K562 (cell line): ENCODE results near the gene ANO7. TPM values are rescaled to one million over a fixed set of nuclear protein-coding genes. Genes with fewer than 3 reads are reported as not detected.

Experiments used
- ATAC-seq: fragments of 200-7000 bp; cut with Tn5 transposase; 3 replicates; pipeline ENCODE4 v1.9.1; 2020; ENCODE audit warnings: moderate library complexity
- BruUV-seq: library from RNA; stranded (reverse); fragments of 400-500 nt; replicated peaks from 2 replicates; lab custom pipeline; 2021; lab: Mats Ljungman, UMichigan
- CTCF ChIA-PET: fragments of 300-600 bp; formaldehyde crosslinking; extraction: SDS; loops from one replicate; lab custom pipeline; 2021; ENCODE audit warnings: low intra/inter-chr PET ratio; lab: Yijun Ruan, JAX
- POLR2A ChIA-PET: fragments of 300-600, 350-650 bp; sonication (Branson Sonifier 250); formaldehyde crosslinking; extraction: SDS; loops from one replicate; lab custom pipeline; 2021; ENCODE audit warnings: antibody characterized with exemption, inconsistent platforms; lab: Yijun Ruan, JAX
- DNase-seq, 4 experiments: peaks; one replicate each; pipeline versions ENCODE4 v3.0.0 to v3.0.0-alpha.2; 2011 to 2018; ENCODE audit warnings: low spot score in 3 of 4, mixed read lengths in 3 of 4; ENCODE audit errors: extremely low read depth in 1 of 4
- FAIRE-seq: peaks from 2 replicates; lab custom pipeline; 2011; peaks lifted over from hg19 to GRCh38; lab: Jason Lieb, UNC
- H2AFZ ChIP-seq: 2 replicates; pipeline ENCODE4 v1.6.0; 2011; ENCODE audit warnings: low read depth, low read length, control low read depth, inconsistent platforms
- H3K27ac ChIP-seq: fragments of 200-600 bp; 3 replicates; pipeline ENCODE4 v1.8.0; 2011; ENCODE audit warnings: low read depth, mild to moderate bottlenecking, control low read depth, inconsistent platforms, low read length, moderate library complexity, mixed read lengths; ENCODE audit errors: extremely low read depth
- H3K27me3 ChIP-seq, 2 experiments: fragments of 300-600 bp in 1 of 2; 2 replicates in 1 of 2; 3 replicates in 1 of 2; pipeline versions ENCODE4 v1.6.0 to v1.8.0; 2011; ENCODE audit warnings: inconsistent platforms in 2 of 2, low read length in 2 of 2, mild to moderate bottlenecking in 1 of 2, mixed read lengths in 1 of 2, moderate library complexity in 1 of 2; ENCODE audit not compliant: control insufficient read depth in 2 of 2, insufficient read depth in 2 of 2
- H3K36me3 ChIP-seq: fragments of 300-600 bp; 3 replicates; pipeline ENCODE4 v1.8.0; 2011; ENCODE audit warnings: mild to moderate bottlenecking, low read length, inconsistent platforms; ENCODE audit not compliant: control insufficient read depth, insufficient read depth
- H3K4me1 ChIP-seq, 2 experiments: fragments of 200-600 bp in 1 of 2; replicated peaks in 1 of 2; 2 replicates in 1 of 2; 3 replicates in 1 of 2; pipeline versions ENCODE4 v1.5.1 to v1.8.0; 2011; ENCODE audit warnings: inconsistent platforms in 2 of 2, low read length in 2 of 2, mild to moderate bottlenecking in 1 of 2, mixed read lengths in 1 of 2, moderate library complexity in 1 of 2; ENCODE audit not compliant: control insufficient read depth in 2 of 2, insufficient read depth in 2 of 2
- H3K4me2 ChIP-seq: 2 replicates; pipeline ENCODE4 v1.6.1; 2011; ENCODE audit warnings: low read length, control low read depth, inconsistent platforms, mixed read lengths; ENCODE audit not compliant: insufficient read depth
- H3K4me3 ChIP-seq: fragments of 200-600 bp; sonication (generic), shearing (Covaris generic); 2 replicates; pipeline ENCODE4 v1.5.1; 2016; ENCODE audit warnings: control low read depth, inconsistent platforms
- H3K79me2 ChIP-seq: fragments of 200-600 bp; 3 replicates; pipeline ENCODE4 v1.8.0; 2011; ENCODE audit warnings: low read length, inconsistent platforms; ENCODE audit not compliant: control insufficient read depth, insufficient read depth
- H3K9ac ChIP-seq, 2 experiments: 2 replicates each; pipeline versions ENCODE4 v1.6.0 to v1.6.1; 2011; ENCODE audit warnings: low read depth in 2 of 2, low read length in 2 of 2, control low read depth in 1 of 2, inconsistent platforms in 1 of 2, mild to moderate bottlenecking in 1 of 2, mixed read lengths in 1 of 2; ENCODE audit not compliant: insufficient read depth in 1 of 2
- H3K9me1 ChIP-seq: one replicate; pipeline ENCODE4 v1.6.0; 2011; ENCODE audit warnings: inconsistent platforms, mild to moderate bottlenecking, low read length, moderate library complexity; ENCODE audit not compliant: control insufficient read depth, insufficient read depth
- H3K9me3 ChIP-seq: replicated peaks from 2 replicates; pipeline ENCODE4 v1.5.1; 2011; ENCODE audit warnings: low read depth, low read length, inconsistent platforms; ENCODE audit not compliant: control insufficient read depth, insufficient read depth
- H4K20me1 ChIP-seq: replicated peaks from 2 replicates; pipeline ENCODE4 v1.6.1; 2011; ENCODE audit warnings: low read length, inconsistent platforms, mixed read lengths; ENCODE audit not compliant: control insufficient read depth, insufficient read depth
- CBX8 ChIP-seq: fragments of 200-600 bp; sonication (generic); IDR thresholded peaks from 2 replicates; pipeline ENCODE4 v1.6.1; 2012; ENCODE audit warnings: borderline replicate concordance, mixed run types, low read depth, mild to moderate bottlenecking, moderate library complexity, mixed read lengths, low read length, control low read depth, inconsistent platforms; ENCODE audit not compliant: poor library complexity, severe bottlenecking; ENCODE audit errors: extremely low read depth
- CCAR2 ChIP-seq: fragments of 200-400 bp; formaldehyde crosslinking; IDR thresholded peaks from 2 replicates; pipeline ENCODE4 v1.6.1; 2017; ENCODE audit warnings: mild to moderate bottlenecking, low read depth, low read length
- MGA ChIP-seq: fragments of 450-650 bp; IDR thresholded peaks from 2 replicates; pipeline ENCODE4 v1.6.1; 2016; ENCODE audit warnings: mild to moderate bottlenecking, moderate library complexity
- NR2C1 ChIP-seq, 2 experiments: fragments of 450-650 bp; IDR thresholded peaks; 2 replicates each; pipeline ENCODE4 v1.6.1; 2017; ENCODE audit warnings: mild to moderate bottlenecking in 2 of 2, antibody characterized with exemption in 1 of 2, inconsistent platforms in 1 of 2, missing compliant biosample characterization in 1 of 2, missing genetic modification characterization in 1 of 2
- PRMT5 ChIP-seq: sonication (generic); formaldehyde crosslinking; IDR thresholded peaks from 2 replicates; pipeline ENCODE4 v1.5.0; 2020; ENCODE audit warnings: missing genetic modification reagents
- ZNF75A ChIP-seq: fragments of 450-650 bp; formaldehyde crosslinking; IDR thresholded peaks from 2 replicates; pipeline ENCODE4 v1.4.0; 2020; ENCODE audit warnings: mild to moderate bottlenecking
- WGBS: fragments of 100-300 bp; shearing (Covaris generic); methylation state at CpG from one replicate; pipeline ENCODE4 v1.1.6; 2016; ENCODE audit warnings: low coverage, mixed read lengths; ENCODE audit not compliant: insufficient coverage; ENCODE audit errors: missing lambda C conversion rate; 5-methylcytosine and 5-hydroxymethylcytosine counted together
- in situ Hi-C: fragments of 300-500 bp; cut with MboI; formaldehyde crosslinking; loops from 4 replicates; pipeline ENCODE4 v1.15.0; 2018; ENCODE audit warnings: inconsistent platforms, mixed read lengths
- intact Hi-C: fragments of 100-400 bp; cut with micrococcal nuclease; formaldehyde crosslinking; loops from 2 replicates; pipeline ENCODE4 v1.14.2; 2022
- polyA plus RNA-seq, 8 experiments: library from polyadenylated mRNA; depleted of rRNA in 4 of 8; stranded (reverse) in 5 of 8; unstranded in 3 of 8; fragments of >200 nt; fragmentation: Nextera tagmentation in 2 of 8; fragmentation: Illumina TruSeq in 1 of 8; extraction: Ambion mirVana in 2 of 8; extraction: Trizol in 1 of 8; gene quantifications; 2 replicates each; pipeline versions ENCODE4 v1.2.1 to v1.2.3, GENCODE V29; 2011 to 2014; ENCODE audit warnings: inconsistent platforms in 1 of 8, missing spikeins in 1 of 8
- total RNA-seq, 7 experiments: library from RNA; depleted of rRNA in 6 of 7; stranded (reverse); fragments of >200 nt in 6 of 7; fragmentation: Illumina TruSeq in 2 of 7; extraction: Trizol in 2 of 7; gene quantifications; 2 replicates each; pipeline versions ENCODE4 v1.2.1 to v1.2.3, GENCODE V29; 2011 to 2021; ENCODE audit warnings: low replicate concordance in 1 of 7
- TF ChIP-seq, protein P1 (sequence below): fragments of 450-650 bp; IDR thresholded peaks from 2 replicates; pipeline ENCODE4 v1.6.1; 2018; ENCODE audit warnings: mild to moderate bottlenecking, low read depth; ENCODE audit not compliant: partially characterized antibody

ANO7 gene
- total and polyA plus RNA-seq, 9 of the 15 experiments (the other 6 are each of a cell fraction or from before 2014, with no cell fraction given): 0.28 to 5.1 (median 1.1) TPM

- Histone ChIP-seq H3K4me2 (no peak overlapping the region), H4K20me1 (no peaks in the 10 kb centered on the region), H3K79me2 (no peaks in the 10 kb centered on the region), H3K27me3 (no peaks in the 10 kb centered on the region), H3K9ac (no peak overlapping the region; a peak in 1 of 4 replicates), H3K4me3 (no peak overlapping the region), H3K4me1 (no peaks in the 10 kb centered on the region), H3K9me1 (no peaks in the 10 kb centered on the region), H2AFZ (no peak overlapping the region), H3K27ac (no peak overlapping the region), H3K36me3 (peaks cover 94% of the 10 kb centered on the region; the same call in 2 of the 3 replicates), H3K9me3 (no peaks in the 10 kb centered on the region)
- POLR2A ChIA-PET: no interaction called here
- BruUV-seq: no TSS peak
- in situ Hi-C loops: no loop called here
- FAIRE-seq: no peak
- ATAC-seq: no peak
- WGBS: 95% methylated on average over 24 of the region's 28 CpGs
- no peak for DNase-seq
- CTCF ChIA-PET: no interaction called here
- intact Hi-C loops: no loop called here
- TF ChIP-seq PRMT5 (CRISPR knock-in tag) (no peak), CBX8 (no peak), NR2C1 (IDR thresholded peaks at IDR 0.05) (no peak), NR2C1 (tag; IDR thresholded peaks at IDR 0.05) (no peak), ZNF75A (CRISPR knock-in tag) (no peak), CCAR2 (no peak), MGA (no peak)
- TF ChIP-seq, protein P1, sequence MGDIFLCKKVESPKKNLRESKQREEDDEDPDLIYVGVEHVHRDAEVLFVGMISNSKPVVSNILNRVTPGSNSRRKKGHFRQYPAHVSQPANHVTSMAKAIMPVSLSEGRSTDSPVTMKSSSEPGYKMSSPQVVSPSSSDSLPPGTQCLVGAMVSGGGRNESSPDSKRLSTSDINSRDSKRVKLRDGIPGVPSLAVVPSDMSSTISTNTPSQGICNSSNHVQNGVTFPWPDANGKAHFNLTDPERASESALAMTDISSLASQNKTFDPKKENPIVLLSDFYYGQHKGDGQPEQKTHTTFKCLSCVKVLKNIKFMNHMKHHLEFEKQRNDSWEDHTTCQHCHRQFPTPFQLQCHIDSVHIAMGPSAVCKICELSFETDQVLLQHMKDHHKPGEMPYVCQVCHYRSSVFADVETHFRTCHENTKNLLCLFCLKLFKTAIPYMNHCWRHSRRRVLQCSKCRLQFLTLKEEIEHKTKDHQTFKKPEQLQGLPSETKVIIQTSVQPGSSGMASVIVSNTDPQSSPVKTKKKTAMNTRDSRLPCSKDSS: no peak
These were observed 51.2 kb downstream of the ANO7 start for GRCh38 chr2:241239552-241240202.
